HG03139 (cell line): ENCODE data around the gene SH3GLB1.

Experiments used
- ATAC-seq: cut with Tn5 transposase; IDR thresholded peaks from one replicate; pipeline ENCODE4 v1.9.1; 2021; ENCODE audit not compliant: unreplicated experiment

The SH3GLB1 gene

DNA sequence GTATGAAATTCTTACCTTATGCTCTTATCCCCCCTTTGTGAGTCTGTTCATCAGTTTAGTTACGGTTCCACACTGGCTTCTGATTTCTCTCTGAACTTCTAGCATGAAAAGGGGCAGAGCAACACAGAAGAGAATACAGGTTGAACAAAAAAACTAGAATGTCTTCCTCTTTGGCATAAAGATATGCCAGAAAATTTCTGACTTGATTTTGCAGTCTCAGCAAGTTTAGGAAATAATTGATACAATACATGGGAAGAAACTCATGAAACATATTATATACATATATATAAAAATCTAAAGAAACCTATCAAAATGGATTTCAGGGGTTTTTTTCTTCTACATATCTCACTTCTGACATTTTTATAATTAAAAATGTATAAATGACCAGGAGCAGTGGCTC lies 27.0 kb downstream of the SH3GLB1 start:
- no peak for ATAC-seq

DNA sequence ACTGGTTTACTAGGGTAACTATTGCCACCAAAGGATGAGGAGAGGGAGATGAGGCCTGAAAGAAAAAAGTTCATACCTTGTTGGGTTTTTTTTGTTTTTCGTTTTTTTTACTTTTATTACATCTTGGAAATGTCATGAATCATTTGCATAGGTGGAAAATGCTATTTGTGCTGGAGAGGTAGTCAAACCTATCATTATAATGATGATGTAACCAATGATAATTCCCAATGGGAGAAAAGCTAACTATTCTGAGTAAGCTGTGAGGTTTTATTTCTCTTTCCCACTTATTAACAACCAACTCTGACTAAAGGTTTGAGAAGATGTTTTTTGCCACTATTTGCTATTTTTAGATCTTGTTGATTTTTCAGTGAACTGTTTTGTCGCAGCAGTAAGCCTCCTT lies 29.0 kb downstream of the SH3GLB1 start:
- ATAC-seq, result no peak

DNA sequence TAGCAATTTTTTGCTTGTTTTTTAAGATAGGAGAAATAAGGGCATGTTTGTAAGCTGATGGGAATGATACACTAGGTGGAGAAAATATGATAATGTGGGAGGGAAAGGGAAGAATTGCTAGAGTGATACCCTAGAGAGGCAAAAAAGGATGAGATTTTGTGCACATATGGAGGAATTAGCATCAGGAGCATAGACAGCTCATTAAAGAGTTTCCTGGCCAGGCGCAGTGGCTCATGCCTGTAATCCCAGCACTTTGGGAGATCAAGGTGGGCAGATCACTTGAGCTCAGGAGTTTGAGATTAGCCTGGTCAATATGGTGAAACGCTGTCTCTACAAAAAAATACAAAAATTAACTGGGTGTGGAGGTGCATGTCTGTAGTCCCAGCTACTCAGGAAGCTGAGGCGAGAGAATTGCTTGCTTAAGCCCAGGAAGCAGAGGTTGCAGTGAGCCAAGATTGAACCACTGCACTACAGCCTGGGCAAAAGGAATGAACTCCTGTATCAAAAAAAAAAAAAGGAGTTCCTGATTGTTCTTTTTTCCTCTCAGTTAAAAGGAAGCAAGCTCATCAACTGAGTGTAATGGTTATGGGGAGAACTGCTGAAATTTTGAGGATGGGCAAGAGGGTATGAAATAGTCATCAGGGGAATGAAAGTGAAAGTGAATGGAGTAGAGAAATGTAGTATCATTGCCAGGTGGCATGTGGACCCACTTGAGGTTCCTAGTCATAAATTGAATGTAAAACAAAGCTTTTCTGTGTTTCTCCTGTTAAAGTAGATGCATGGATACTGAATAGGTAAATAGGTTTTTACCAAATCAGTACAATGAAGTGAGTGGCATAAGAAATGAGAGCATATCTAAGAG lies 35.5 kb downstream of the SH3GLB1 start:
- no peak for ATAC-seq

DNA sequence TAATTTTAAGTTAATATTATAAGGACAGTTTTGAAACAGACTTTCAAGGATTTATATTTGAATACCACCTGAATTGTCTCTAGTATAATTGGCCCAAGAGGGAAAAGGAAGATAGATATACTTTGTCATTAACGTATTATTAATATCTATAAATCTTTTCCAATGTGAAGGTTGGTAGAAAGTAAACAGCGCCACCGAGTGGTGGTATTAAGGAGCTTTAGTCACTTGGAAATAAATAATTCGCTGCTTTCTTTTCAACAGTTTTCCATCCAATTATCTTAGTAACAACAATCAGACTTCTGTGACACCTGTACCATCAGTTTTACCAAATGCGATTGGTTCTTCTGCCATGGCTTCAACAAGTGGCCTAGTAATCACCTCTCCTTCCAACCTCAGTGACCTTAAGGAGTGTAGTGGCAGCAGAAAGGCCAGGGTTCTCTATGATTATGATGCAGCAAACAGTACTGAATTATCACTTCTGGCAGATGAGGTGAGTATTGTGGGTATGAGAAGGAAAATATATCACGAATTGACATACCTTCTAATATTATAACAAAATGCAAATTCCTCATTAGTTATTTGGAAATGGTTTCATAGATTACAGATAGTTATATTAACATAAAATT lies 37.7 kb downstream of the SH3GLB1 start:
- ATAC-seq, result no peak

DNA sequence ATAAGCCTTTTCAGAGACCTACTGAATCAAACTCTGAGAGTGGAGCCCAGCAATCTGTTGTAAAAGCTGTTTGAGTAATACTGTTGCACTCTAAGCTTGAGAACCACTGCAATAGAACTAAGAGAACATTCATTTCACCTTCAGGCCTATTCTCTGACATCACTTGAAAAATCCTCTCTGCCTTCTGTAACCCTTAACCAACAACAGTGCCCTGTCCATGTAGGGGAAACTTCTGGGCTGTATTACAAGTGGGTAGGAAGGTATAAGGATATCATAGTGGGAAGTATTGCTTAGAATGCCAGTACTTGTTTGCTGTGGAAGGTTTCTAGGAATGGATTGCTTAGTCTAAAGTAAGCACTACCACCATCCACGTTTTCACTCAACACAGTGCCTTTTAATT lies 42.9 kb downstream of the SH3GLB1 start:
- no peak for ATAC-seq

DNA sequence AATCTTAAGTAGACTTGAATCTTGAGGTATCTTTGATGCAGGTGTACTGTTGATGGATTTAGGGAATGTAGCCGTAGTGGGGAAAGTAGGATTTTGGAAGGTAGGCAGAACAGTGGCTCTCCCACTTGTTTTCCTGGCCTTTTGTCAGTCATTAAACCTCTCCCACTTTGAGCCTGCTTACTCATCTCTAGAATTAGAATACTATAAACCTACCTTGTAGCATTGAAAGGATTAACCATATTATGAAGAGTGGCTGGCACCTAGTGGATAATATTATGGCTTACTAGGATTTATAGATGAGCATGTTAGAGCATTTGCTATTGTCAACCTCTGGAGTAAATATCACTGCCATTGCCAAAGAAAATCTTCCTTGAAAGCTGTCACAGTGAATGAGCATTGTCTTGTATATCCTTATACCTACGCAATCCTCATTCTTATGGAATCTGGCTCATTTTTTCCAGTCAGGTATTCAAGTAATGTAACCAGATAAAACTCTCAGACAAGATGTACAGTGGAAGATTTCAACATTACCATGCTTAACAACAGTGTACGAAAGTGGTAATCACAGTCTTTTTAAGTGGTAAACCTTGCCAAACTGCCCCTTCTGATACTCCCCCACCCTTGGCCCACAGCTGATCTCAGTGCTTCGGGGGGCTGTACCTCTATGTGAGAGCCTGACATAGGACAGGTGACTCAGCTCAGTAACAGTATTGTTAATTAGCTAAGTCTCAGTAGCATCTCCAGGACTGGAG lies 44.4 kb downstream of the SH3GLB1 start:
- ATAC-seq, result no peak

DNA sequence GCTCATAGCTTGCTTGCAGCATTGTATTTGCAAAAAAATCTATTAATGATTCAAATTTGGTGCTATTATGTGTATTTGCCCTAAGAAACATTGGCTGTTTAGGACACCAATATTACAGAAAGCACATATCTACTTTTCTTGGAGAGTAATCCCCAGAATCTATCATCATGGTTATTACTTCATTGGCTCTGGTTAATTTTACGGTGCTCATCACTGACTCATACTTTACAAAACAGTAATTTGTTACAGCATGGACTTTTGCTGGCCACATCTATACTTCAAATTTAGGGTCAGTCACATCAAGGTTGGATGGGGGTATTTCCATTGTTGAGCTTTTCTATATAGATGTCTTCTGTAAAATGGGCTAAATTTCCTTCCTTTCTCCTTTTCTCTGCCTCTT lies 45.7 kb downstream of the SH3GLB1 start:
- ATAC-seq, result no peak

DNA sequence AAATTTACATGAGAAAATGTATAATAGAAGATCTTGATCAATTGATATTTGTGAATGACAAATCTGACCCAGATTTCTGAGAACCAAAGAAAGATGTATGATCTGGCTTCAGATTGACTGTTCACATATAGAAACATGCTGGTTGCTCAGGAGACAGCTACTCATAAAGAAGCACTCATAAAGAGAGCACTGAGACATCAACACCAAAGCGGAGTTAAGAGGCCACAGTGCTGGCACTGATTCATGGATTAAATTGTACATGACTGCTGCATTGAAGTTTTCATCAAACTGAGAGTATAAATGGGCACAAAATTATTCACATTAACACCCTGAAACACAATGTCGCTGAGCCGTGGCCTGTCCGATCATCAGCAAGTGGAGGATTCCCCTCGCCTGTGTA lies 46.2 kb downstream of the SH3GLB1 start:
- ATAC-seq, result no peak

DNA sequence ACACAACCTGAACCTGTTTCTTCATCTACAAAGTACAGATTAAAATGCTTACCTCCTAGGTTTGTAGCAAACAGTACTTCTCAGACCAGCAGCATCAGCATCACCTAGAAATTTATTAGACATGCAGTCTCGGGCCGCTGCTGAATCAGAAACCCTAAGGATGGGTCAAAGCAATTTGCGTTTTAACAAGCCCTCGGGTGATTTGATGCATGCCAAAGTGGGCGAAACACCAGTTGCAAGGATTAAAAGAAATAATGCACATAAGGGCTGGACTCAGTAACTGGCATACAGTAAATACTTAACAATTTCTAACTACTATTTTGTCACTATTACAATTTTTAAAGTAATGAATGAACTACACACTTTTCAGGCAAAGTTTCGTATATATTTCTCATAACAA lies 47.5 kb downstream of the SH3GLB1 start:
- ATAC-seq, result no peak

DNA sequence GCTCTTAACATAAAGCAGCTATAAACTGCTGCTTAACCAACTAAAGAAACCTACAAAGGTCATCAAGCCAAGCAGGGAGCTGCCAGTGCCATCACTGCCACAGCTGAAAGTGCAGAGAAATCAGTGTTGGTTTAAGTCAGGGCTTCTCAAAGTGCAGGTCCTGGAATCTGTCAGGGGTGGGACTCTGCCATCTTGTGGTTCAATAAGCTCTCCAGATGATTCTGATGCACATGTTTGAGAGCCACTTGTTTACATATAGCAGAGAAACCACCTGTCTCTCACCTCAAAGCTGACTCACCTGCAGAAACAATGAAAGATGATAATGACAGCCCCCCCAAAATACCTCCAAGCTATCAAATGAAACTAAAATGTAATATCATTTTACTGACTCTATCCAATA lies 49.3 kb downstream of the SH3GLB1 start:
- ATAC-seq, result no peak

DNA sequence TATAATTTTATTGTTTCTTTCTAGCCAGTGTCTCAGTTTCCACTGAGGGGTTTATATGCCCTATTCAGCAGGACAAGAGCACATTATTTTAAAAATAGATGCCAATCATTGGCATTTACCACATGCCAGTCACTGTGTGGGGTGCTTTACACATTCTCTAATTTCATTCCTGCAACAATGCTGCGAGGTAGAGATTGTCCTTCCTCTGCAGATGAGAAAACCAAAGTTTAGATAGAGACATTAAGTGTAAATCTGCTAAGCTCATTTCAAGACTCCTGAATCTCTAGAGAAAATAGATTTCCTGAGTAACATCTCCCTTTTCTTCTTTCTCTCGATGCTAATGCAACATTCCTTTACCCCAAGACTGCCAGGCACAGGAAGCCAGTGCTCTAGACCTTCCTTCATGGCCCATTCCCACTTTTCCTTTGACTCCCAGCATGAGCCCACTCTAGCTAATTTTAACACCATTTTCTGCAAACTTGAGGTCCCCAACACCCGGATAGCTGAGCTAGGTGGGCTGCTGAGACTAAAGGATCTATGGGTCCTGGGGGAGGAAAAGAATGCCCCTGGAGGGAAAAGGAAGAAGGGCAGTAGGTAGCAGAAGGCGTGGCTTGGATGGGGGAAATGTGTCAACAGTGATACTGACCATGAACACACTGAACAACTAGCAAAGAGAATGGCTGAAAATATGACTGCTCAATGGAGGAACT lies 50.0 kb downstream of the SH3GLB1 start:
- ATAC-seq, result no peak

DNA sequence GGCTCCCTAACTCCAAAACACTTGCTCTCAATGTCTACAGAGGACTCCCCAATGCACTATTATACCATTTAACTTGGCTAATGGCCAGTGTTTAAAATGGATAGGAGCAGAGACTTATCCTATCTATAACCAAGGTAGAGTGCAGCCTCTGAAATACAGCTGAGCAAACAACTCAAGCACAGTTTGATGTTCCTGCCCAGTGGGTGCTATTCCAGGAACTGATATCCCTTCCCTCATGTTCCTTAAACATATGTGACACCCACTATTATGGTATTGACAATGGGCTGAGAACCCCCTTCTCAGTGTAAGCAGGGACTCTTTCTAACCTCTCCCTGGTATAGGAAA lies 51.7 kb downstream of the SH3GLB1 start:
- no peak for ATAC-seq

DNA sequence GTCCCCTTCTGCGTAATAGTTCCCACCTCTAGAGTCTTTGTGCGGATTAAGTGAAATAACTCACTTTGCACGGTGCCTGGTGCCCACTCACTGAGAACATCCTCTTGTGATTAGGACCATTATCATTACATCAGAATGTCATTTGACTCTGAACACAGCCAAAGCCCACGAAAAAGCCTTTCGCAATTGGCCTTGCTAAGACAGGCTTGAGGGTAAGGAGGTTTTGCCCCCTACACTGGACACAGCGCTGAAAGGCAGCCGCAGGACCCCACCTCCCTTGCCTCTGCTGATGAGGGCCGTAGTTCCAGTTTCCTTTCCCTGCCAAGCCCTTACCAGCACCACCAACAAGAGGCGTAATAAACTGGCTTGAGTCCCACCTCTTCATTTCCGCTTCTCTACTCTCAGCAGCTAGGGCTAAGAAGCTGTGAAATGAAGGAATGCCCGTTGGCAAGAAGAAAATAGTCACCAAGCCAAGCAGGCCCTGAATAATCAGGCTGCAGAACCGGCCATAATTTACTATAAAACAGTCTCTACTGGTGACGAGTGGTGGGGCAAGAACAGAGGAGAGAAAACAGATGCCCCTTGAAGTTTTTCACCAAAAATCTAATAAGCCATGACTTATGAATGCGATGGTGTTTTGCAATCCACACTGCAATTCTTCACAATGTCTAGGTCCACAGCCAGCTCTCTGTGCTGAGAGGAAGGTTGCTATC lies 53.1 kb downstream of the SH3GLB1 start:
- no peak for ATAC-seq

DNA sequence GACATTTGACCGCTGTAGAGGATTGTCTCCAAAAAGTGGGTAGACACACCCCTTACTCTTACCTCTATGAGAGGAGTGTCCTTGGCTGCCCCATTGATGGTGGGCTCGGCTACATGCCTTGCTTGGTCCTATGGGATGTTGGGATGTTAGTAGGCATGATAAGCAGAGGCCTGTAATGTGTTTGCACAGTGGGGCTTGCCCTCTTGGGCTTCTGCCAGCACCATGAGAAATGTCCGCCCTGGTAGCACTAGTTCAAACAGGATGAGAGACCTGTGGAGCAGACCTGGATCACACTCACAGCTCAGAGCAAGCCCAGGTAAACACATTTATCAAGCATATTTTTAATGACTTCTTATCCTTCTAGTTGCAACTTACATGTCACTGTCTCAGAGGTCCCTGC lies 54.2 kb downstream of the SH3GLB1 start:
- ATAC-seq, result no peak

DNA sequence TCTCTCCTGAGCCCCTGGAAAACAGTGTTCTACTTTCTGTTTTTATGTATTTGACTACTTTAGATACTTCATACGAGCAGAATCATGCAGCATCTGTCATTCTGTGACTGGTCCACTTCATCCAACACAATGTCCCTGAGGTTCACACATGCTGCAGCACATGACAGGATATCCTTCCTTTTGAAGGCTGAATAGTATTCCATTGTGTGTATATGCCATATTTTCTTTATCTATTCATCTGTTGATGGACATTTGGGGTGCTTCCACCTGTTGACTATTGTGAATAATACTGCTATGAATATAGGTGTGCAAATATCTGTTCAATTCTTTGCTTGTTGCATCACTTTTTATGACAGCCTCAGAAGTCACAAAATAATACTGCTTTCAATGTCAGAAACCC lies 55.8 kb downstream of the SH3GLB1 start:
- ATAC-seq, result no peak

DNA sequence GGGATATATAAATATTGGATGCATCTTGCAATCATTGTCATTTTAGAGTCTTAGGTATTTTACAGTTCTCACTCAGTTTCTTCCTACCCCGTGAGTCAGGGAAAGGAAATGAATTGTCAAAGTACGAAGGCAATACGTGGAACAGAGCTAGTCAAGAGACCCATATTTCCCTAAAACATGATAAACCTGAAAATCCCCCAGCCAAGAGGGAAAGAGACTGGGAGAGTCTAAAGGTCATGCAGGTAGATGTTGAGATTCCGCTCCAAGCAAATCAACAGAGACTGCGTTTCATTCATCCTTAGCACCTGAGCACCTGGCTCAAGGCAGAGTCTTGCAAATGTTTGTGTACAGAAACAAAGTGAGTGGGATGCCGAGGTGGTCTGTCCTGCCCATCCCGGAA lies 58.0 kb downstream of the SH3GLB1 start:
- ATAC-seq, result no peak

DNA sequence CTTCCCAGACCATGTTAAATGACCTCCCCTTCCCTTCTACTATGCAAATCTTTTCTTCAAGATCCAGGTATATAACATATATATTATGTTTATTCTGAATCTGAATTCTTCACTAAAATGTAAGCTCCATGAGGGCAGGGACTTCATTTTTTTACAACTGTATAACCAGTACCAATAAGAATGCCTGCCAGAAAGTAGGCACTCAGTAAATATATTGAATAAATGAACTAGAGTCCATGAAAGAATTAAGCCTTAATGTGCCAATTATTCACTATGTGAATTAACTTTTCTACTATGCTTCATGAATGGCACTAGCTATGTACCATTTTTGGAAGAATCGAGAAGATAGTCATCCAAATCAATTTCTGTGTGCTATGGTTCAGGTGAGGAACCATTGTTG lies 60.1 kb downstream of the SH3GLB1 start:
- ATAC-seq, result no peak

DNA sequence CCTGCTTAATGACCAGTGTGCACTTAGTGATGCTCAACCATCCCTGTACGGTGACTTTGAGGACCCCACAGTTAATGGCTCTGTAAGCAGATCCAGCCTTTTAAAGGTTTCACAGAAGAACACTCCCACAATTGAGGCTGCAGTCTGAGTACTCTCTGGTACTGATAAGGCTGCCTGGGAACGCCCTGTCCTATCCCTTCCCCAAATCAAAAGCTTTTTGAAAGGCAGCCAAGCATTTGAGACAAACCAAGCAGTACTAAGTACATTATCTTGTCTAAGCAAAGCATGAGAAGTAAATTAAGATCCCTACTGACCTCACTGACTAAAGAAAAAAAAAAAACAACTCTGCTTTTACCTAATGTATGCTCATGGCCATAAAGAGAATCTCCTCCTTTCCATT lies 60.7 kb downstream of the SH3GLB1 start:
- ATAC-seq, result no peak

DNA sequence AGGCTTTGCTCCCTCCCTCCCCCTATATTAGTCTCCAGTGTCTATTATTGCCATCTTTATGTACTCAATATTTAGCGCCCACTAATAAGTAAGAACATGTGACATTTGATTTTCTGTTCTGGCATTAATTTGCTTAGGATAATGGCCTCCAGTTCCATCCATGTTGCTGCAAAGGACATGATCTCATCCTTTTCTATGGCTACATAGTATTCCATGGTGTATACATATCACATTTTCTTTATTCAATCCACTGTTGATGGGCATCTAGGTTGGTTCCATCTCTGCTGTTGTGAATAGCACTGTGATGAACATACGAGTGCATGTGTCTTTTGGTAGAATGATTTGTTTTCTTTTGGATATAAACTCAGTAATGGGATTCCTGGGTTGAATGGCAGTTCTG lies 61.3 kb downstream of the SH3GLB1 start:
- no peak for ATAC-seq

DNA sequence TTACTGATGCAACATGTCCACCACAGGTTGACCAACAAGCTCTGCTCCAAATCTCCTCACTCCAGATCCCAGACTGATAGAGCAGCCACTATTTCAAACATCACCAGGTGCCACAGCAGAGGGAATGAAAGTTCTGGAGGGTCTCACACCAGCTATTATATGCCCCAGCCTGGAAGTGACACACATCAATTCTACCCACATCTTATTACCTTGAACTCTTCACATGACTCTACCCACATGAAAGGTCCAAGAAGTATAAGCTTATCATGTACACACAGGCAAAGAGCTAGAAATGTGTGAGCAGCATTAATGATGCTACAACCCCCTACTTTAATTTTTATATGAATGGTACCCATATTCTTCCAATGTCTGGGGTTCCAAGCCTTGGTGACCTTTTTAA lies 64.2 kb downstream of the SH3GLB1 start:
- ATAC-seq, result no peak

DNA sequence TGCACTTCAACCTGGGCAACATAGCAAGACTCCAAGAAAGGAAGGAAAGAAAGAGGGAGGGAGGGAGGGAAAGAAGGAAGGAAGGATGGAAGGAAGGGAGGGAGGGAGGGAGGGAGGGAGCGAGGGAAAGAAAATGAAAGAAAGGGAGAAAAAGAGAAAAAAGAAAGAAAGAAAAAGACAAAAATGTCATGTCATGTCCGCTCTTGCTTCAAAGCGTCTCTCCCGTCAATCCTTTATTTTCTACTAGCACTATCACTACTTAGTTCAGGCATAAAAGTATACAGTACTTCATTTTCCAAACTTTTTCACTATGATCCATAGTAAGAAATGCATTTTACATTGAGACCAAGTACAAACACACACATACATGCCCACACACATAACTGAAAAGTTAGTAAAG lies 64.7 kb downstream of the SH3GLB1 start:
- no peak for ATAC-seq
